Measurements from ENCODE around the gene LDB2. TPM values are rescaled to one million over a fixed set of nuclear protein-coding genes. Genes with fewer than 3 reads are reported as not detected.

LDB2 gene
- total RNA-seq, 3 donors from 2014 or later: 34.5 to 68.8 (median 36.5) TPM

DNA sequence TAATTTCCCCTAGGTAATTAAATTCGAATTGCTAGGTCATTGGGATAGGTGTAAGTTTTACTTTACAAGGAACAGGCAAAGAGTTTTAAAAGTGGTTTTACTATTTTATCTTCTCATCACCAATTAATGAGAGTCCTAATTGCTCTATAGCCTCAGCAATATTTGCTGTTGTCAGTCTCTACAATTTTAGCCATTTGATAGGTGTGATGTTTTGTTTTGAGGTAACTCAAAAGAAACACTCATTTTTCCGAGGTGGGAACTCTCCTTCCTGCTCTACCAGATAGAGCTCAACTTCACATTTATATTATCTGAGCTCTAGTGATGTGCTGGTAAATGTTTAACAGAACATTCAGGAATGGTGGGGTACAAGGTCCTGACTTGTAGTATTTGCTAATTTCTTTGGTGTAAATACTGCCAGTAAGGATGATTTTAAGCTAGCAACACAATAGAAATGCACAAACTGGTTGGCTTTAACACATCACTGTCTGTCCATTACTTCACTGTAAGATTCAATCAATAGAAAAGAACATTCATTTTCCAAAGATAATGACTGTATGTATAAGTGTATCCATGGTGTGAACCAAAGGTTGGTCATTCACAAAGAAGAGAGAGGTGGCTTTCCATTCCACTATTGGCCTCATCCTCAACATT lies 62.7 kb downstream of the LDB2 start:
- Histone ChIP-seq H3K4me3 (no peak overlapping the region), H3K9me3 (no peaks in the 10 kb centered on the region), H3K4me1 (no peaks in the 10 kb centered on the region), H3K36me3 (no peaks in the 10 kb centered on the region), H3K27ac (no peak overlapping the region), H3K27me3 (no peaks in the 10 kb centered on the region)
- TF ChIP-seq POLR2AphosphoS5 (IDR thresholded peaks at IDR 0.05) (no peak), POLR2A (IDR thresholded peaks at IDR 0.05) (no peak)
- TF ChIP-seq, protein P1, sequence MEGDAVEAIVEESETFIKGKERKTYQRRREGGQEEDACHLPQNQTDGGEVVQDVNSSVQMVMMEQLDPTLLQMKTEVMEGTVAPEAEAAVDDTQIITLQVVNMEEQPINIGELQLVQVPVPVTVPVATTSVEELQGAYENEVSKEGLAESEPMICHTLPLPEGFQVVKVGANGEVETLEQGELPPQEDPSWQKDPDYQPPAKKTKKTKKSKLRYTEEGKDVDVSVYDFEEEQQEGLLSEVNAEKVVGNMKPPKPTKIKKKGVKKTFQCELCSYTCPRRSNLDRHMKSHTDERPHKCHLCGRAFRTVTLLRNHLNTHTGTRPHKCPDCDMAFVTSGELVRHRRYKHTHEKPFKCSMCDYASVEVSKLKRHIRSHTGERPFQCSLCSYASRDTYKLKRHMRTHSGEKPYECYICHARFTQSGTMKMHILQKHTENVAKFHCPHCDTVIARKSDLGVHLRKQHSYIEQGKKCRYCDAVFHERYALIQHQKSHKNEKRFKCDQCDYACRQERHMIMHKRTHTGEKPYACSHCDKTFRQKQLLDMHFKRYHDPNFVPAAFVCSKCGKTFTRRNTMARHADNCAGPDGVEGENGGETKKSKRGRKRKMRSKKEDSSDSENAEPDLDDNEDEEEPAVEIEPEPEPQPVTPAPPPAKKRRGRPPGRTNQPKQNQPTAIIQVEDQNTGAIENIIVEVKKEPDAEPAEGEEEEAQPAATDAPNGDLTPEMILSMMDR (IDR thresholded peaks at IDR 0.05): no peak
- intact Hi-C loops (cut with DNase I; ENCODE audit: low total_unique reads): no loop called here
- DNase-seq (ENCODE audit: low spot score in 2 of 2): no peak

DNA sequence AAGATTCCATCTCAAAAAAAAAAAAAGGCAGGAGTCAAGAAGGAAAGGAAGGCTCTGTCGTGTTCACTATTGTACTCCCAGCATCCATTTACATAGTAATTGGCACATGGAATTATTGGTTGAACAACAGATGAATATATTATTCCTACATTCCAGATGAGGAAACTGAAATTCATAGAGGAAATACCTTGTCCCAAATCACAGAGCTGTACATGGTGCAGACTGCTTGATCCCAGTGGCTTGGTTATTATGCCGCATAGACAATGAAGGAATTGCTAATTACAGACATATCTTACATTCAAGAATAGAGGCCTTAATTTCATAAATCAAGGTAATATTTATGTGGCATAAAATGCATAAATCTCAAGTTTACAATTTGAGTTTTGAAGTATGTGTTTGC lies 63.6 kb downstream of the LDB2 start:
- no peaks in the 10 kb centered on the region for H3K27me3 ChIP-seq
- DNase-seq (ENCODE audit: low spot score in 2 of 2): no peak
- TF ChIP-seq POLR2AphosphoS5 (IDR thresholded peaks at IDR 0.05): no peak
- no peak for TF ChIP-seq POLR2A (IDR thresholded peaks at IDR 0.05)
- TF ChIP-seq, protein P1 (IDR thresholded peaks at IDR 0.05): no peak
- intact Hi-C loops (cut with DNase I; ENCODE audit: low total_unique reads): no loop called here
- no peaks in the 10 kb centered on the region for H3K4me1 ChIP-seq
- no peaks in the 10 kb centered on the region for H3K36me3 ChIP-seq
- H3K4me3 ChIP-seq: no peak overlapping the region
- H3K27ac ChIP-seq: no peak overlapping the region
- no peaks in the 10 kb centered on the region for H3K9me3 ChIP-seq

DNA sequence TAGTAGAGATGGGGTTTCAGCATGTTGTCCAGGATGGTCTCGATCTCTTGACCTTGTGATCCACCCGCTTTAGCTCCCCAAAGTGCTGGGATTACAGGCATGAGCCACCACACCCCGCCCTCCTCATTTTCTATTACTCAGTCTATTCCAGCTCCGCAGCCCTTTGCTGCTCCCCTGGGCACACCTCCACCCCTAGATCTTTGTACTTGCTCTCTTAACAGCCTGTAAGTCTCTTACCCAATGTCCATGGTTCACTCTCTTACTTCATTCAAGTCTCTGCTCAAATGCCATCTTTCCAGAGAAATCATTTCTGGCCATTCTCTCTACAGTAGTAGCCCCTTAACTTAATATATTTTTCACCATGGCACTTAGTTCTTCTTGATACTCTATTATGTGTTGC lies 64.7 kb downstream of the LDB2 start:
- DNase-seq (ENCODE audit: low spot score in 2 of 2): no peak
- Histone ChIP-seq H3K9me3 (no peaks in the 10 kb centered on the region), H3K4me3 (no peak overlapping the region), H3K4me1 (no peaks in the 10 kb centered on the region), H3K27ac (no peak overlapping the region), H3K27me3 (no peaks in the 10 kb centered on the region), H3K36me3 (no peaks in the 10 kb centered on the region)
- intact Hi-C loops (cut with DNase I; ENCODE audit: low total_unique reads): no loop called here
- TF ChIP-seq POLR2A (IDR thresholded peaks at IDR 0.05): no peak
- no peak for TF ChIP-seq POLR2AphosphoS5 (IDR thresholded peaks at IDR 0.05)
- TF ChIP-seq, protein P1 (IDR thresholded peaks at IDR 0.05): no peak

DNA sequence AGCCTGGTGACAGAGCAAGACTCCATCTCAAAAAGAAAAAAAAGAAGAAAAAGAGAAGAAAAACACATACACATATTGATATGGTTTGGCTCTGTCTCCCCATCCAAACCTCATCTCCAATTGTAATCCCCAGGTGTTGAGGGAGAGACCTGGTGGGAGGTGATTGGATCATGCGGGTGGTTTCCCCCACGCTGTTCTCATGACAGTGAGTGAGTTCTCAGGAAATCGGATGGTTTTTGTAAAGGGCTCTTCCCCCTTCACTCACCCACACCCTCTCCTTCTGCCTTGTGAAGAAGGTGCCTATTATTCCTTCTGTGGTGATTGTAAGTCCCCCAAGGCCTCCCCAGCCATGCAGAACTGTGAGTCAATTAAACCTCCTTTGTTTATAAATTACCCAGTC lies 68.4 kb downstream of the LDB2 start:
- H3K36me3 ChIP-seq: no peaks in the 10 kb centered on the region
- H3K27ac ChIP-seq: no peak overlapping the region
- TF ChIP-seq POLR2AphosphoS5 (IDR thresholded peaks at IDR 0.05) (no peak), POLR2A (IDR thresholded peaks at IDR 0.05) (no peak)
- TF ChIP-seq, protein P1 (IDR thresholded peaks at IDR 0.05): no peak
- no peaks in the 10 kb centered on the region for H3K27me3 ChIP-seq
- no peak for DNase-seq (ENCODE audit: low spot score in 2 of 2)
- intact Hi-C loops (cut with DNase I; ENCODE audit: low total_unique reads): no loop called here
- no peaks in the 10 kb centered on the region for H3K4me1 ChIP-seq
- H3K4me3 ChIP-seq: no peak overlapping the region
- no peaks in the 10 kb centered on the region for H3K9me3 ChIP-seq

DNA sequence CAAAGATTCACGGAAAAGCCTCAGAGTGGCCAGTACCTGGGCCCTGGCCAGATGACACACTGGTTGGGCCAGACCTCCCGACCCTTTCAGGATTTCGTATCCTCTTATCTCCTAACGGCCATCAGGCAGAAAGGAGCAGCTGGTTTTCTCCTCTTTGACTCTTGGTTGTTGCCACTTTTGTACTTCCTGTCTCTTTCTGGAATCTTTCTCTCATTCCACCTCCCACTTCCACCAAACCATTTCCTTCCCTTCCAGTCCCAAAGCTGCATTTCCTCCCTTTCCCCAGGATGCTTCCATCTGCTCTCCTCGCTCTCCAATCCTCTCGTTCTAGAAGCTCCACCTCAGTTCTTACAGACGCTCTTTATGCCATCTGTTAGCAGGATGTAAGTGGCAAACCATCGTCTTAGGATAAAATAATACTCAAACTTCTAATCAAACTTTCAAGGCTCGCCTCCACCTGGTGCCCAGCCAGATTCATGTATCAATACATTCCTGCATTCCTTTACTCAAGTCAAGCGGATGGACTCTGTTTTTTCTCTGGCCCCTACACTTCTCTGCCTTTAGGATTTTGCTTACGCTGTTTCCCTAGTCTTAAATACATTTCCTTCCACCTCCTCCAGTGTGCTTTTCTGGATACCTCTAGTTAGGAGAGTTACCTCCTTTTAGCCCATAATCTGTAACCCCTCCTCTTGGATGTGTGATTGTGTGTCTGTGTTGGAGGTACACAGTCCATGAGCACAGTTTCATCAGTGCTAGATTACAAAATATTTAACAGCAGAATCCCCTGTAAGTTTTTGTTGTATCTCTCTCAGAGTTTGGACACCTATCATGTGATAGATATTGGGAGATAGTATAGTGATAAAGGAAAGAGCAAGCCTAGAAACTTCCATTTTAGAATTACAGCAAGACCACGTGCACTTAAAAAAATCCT lies 70.4 kb downstream of the LDB2 start:
- no peak for DNase-seq (ENCODE audit: low spot score in 2 of 2)
- no peaks in the 10 kb centered on the region for H3K27me3 ChIP-seq
- peak overlapping the region in 1 of 3 donors; percentile 13 for H3K4me3 ChIP-seq
- no peak for TF ChIP-seq POLR2A (IDR thresholded peaks at IDR 0.05)
- TF ChIP-seq, protein P1 (IDR thresholded peaks at IDR 0.05): no peak
- TF ChIP-seq POLR2AphosphoS5 (IDR thresholded peaks at IDR 0.05): no peak
- H3K9me3 ChIP-seq: no peaks in the 10 kb centered on the region
- H3K4me1 ChIP-seq: no peaks in the 10 kb centered on the region
- no peaks in the 10 kb centered on the region for H3K36me3 ChIP-seq
- intact Hi-C loops (cut with DNase I; ENCODE audit: low total_unique reads): no loop called here
- peak overlapping the region in 1 of 2 donors; percentile 72 for H3K27ac ChIP-seq

Measured in breast epithelium (tissue), 4 donors.